ENCODE measurements around the gene EME1.

Gene EME1

DNA sequence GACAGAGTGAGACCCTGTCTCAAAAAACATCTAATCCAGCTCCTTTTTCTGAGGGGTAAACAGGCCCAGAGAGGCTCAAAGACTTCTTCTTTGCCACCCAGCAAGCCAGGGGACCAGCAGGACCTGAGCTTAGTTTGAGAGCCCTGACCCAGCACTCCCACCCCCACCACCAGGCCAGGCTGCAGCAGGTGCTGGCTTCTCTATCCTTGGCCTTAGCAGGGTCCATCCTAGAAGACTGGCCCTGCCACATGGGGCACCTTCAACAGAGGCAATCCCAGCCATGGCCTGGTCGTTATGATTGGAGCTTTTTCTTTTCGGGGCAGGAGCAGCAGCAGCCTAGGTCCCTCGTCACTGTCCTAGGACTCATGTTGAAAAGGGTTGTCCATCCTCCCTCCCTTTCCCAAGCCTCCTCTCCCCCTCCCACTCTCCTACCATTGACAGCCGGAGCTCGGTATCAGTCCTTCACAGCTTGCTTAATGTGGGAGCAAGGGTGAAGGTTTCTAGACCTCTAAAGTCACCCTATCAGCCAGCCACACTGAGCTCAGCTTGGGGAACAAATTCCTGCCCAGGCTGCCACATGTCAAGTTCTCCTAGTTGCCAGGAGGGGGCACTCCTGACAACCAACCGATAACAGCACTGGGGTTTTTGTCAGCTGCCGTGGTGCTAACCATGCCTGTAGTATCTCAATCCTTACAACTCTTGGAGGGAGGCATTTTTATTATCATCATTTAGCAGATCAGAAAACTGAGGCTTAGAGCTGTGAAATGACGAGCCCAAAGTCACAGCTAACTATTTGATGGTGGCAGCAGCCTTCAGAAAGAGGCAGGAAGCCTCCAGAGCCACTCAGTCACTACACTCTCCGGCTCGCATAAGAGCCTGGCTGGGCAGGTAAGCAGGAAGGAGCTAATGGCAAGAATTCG, 11.2 kb upstream of the EME1 start:
- ATAC-seq (ENCODE audit: insufficient read depth, low read depth) (peak; percentile 84), DNase-seq (peak; percentile 69)
- H3K79me2 ChIP-seq (ENCODE audit: insufficient read depth, low read length): no peaks in the 10 kb centered on the region
- H4K20me1 ChIP-seq (ENCODE audit: insufficient read depth, low read length): peaks cover 33% of the 10 kb centered on the region
- H3K4me1 ChIP-seq (ENCODE audit: insufficient read depth, low read length): no peaks in the 10 kb centered on the region
- H3K4me2 ChIP-seq (ENCODE audit: insufficient read depth, low read length): no peak overlapping the region
- no peak overlapping the region for H2AFZ ChIP-seq (ENCODE audit: low read depth, low read length)
- no peaks in the 10 kb centered on the region for H3K27me3 ChIP-seq (ENCODE audit: insufficient read depth, low read length, poor library complexity)
- H3K36me3 ChIP-seq (ENCODE audit: insufficient read depth, low read length): peaks cover 63% of the 10 kb centered on the region
- peak overlapping the region; percentile 12; the same call in 1 of the 2 replicates for H3K27ac ChIP-seq (ENCODE audit: low read length)
- H3K9me3 ChIP-seq (ENCODE audit: insufficient read depth, low read length, severe bottlenecking): no peaks in the 10 kb centered on the region
- H3K9ac ChIP-seq (ENCODE audit: low read depth, low read length): no peak overlapping the region
- TF ChIP-seq, protein P1, sequence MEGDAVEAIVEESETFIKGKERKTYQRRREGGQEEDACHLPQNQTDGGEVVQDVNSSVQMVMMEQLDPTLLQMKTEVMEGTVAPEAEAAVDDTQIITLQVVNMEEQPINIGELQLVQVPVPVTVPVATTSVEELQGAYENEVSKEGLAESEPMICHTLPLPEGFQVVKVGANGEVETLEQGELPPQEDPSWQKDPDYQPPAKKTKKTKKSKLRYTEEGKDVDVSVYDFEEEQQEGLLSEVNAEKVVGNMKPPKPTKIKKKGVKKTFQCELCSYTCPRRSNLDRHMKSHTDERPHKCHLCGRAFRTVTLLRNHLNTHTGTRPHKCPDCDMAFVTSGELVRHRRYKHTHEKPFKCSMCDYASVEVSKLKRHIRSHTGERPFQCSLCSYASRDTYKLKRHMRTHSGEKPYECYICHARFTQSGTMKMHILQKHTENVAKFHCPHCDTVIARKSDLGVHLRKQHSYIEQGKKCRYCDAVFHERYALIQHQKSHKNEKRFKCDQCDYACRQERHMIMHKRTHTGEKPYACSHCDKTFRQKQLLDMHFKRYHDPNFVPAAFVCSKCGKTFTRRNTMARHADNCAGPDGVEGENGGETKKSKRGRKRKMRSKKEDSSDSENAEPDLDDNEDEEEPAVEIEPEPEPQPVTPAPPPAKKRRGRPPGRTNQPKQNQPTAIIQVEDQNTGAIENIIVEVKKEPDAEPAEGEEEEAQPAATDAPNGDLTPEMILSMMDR (IDR thresholded peaks at IDR 0.05; ENCODE audit: borderline replicate concordance, extremely low read depth, low read length, poor library complexity, severe bottlenecking): peak; percentile 95
- no peak for TF ChIP-seq EZH2 (IDR thresholded peaks at IDR 0.05; ENCODE audit: borderline replicate concordance, low read depth, low read length, severe bottlenecking)
- H3K4me3 ChIP-seq (ENCODE audit: low read depth in 1 of 2, low read length in 2 of 2): no peak overlapping the region

DNA sequence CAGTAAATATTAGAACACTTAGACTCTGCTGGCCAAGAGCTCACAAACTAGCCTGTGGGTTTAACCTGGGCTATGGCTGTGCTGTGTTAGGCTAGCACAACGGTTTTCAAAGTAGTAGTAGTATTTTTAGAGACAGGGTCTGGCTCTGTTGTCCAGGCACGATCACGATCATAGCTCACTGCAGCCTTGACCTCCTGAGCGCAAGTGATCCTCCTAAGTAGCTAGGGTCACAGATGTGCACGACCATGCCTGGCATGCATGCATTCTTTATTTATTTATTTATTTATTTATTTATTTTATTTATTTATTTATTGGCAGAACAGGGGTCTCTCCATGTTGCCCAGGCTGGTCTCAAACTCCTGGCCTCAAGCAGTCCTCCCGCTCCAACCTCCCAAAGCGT, 10.4 kb upstream of the EME1 start:
- Histone ChIP-seq H3K9me3 (ENCODE audit: insufficient read depth, low read length, severe bottlenecking) (no peaks in the 10 kb centered on the region), H3K36me3 (ENCODE audit: insufficient read depth, low read length) (peaks cover 65% of the 10 kb centered on the region)

DNA sequence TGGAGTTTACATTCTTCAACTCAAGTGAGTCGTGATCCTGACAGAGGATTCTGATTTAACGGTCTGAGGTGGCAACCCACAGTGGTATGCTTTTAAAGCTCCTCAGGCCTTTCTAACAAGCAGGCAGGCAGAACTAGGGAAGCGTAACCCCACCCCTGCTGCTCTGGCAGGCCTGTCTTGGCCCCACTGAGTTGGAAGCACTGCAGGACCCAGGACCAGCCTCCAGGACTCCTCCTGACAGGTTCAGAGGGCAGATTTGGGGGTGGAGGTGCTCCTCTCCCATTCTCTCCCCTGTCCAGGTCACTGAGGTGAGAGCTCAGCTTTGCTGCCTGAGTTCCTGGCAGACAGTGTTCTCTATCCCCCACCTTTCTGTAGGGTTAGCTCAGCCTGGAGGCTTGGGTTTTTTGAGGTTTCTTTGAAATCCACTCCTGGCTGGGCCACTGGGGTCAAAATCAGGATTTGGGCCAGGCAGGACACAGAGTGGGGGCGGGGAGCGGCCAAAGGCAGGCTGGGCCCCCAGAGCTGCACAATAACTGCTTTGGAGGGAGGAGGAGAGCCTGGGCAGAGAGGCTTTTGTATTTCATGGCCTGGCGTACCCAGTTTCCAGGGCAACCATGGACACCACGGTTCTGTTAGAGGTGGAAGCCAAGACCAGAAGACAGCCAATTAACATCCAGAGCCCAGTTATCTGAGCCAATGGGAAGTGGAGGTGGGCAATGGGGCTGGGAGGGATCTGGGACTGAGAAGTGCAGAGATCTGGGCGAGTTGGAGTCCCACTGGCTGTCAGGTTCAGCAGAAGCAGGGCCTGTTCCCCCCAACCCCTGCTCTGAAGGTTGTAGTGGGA, 9.6 kb upstream of the EME1 start:
- ATAC-seq (ENCODE audit: insufficient read depth, low read depth): no peak
- Histone ChIP-seq H2AFZ (ENCODE audit: low read depth, low read length) (no peak overlapping the region), H3K4me2 (ENCODE audit: insufficient read depth, low read length) (no peak overlapping the region), H3K36me3 (ENCODE audit: insufficient read depth, low read length) (peaks cover 65% of the 10 kb centered on the region), H3K27me3 (ENCODE audit: insufficient read depth, low read length, poor library complexity) (no peaks in the 10 kb centered on the region), H3K9me3 (ENCODE audit: insufficient read depth, low read length, severe bottlenecking) (no peaks in the 10 kb centered on the region), H3K4me3 (ENCODE audit: low read depth in 1 of 2, low read length in 2 of 2) (no peak overlapping the region), H3K27ac (ENCODE audit: low read length) (no peak overlapping the region), H4K20me1 (ENCODE audit: insufficient read depth, low read length) (peaks cover 36% of the 10 kb centered on the region), H3K4me1 (ENCODE audit: insufficient read depth, low read length) (no peaks in the 10 kb centered on the region), H3K9ac (ENCODE audit: low read depth, low read length) (no peak overlapping the region), H3K79me2 (ENCODE audit: insufficient read depth, low read length) (no peaks in the 10 kb centered on the region)
- DNase-seq: no peak
- TF ChIP-seq, protein P1 (IDR thresholded peaks at IDR 0.05; ENCODE audit: borderline replicate concordance, extremely low read depth, low read length, poor library complexity, severe bottlenecking): no peak
- TF ChIP-seq EZH2 (IDR thresholded peaks at IDR 0.05; ENCODE audit: borderline replicate concordance, low read depth, low read length, severe bottlenecking): no peak

More for the DNA sequence above, 10.4 kb upstream of the EME1 start:
- no peaks in the 10 kb centered on the region for H3K79me2 ChIP-seq (ENCODE audit: insufficient read depth, low read length)
- H3K4me3 ChIP-seq (ENCODE audit: low read depth in 1 of 2, low read length in 2 of 2): no peak overlapping the region
- ATAC-seq (ENCODE audit: insufficient read depth, low read depth) (no peak), DNase-seq (no peak)
- no peaks in the 10 kb centered on the region for H3K4me1 ChIP-seq (ENCODE audit: insufficient read depth, low read length)
- no peak overlapping the region for H3K9ac ChIP-seq (ENCODE audit: low read depth, low read length)
- H3K27ac ChIP-seq (ENCODE audit: low read length): peak overlapping the region; percentile 12; the same call in 1 of the 2 replicates
- no peak overlapping the region for H2AFZ ChIP-seq (ENCODE audit: low read depth, low read length)
- H3K4me2 ChIP-seq (ENCODE audit: insufficient read depth, low read length): no peak overlapping the region
- no peak for TF ChIP-seq EZH2 (IDR thresholded peaks at IDR 0.05; ENCODE audit: borderline replicate concordance, low read depth, low read length, severe bottlenecking)
- TF ChIP-seq, protein P1 (IDR thresholded peaks at IDR 0.05; ENCODE audit: borderline replicate concordance, extremely low read depth, low read length, poor library complexity, severe bottlenecking): no peak
- no peaks in the 10 kb centered on the region for H3K27me3 ChIP-seq (ENCODE audit: insufficient read depth, low read length, poor library complexity)
- peaks cover 31% of the 10 kb centered on the region for H4K20me1 ChIP-seq (ENCODE audit: insufficient read depth, low read length)

Measured in DND-41 (cell line).